Spinal cord (tissue), 10 donors: ENCODE measurements around the gene PNPLA7. TPM values are rescaled to one million over a fixed set of nuclear protein-coding genes. Genes with fewer than 3 reads are reported as not detected.

Experiments used
- DNase-seq, 6 donors: peaks; one replicate each; pipeline versions ENCODE4 v3.0.0 to v3.0.0-alpha.2; 2013 to 2015; ENCODE audit warnings: low spot score in 6 of 6, low read depth in 4 of 6
- H3K27ac ChIP-seq: one replicate; pipeline ENCODE4 v1.5.1; 2013; ENCODE audit warnings: low read depth, low read length, control low read depth
- H3K27me3 ChIP-seq: one replicate; pipeline ENCODE4 v1.6.1; 2013; ENCODE audit warnings: low read length; ENCODE audit not compliant: control insufficient read depth, insufficient read depth
- H3K36me3 ChIP-seq: one replicate; pipeline ENCODE4 v1.6.1; 2013; ENCODE audit warnings: low read length; ENCODE audit not compliant: control insufficient read depth, insufficient read depth
- H3K4me1 ChIP-seq: one replicate; pipeline ENCODE4 v1.6.1; 2013; ENCODE audit warnings: low read length; ENCODE audit not compliant: control insufficient read depth, insufficient read depth
- H3K4me3 ChIP-seq: one replicate; pipeline ENCODE4 v1.5.1; 2013; ENCODE audit warnings: low read depth, low read length, control low read depth
- H3K9me3 ChIP-seq: one replicate; pipeline ENCODE4 v1.6.1; 2013; ENCODE audit warnings: low read length; ENCODE audit not compliant: control insufficient read depth, insufficient read depth
- WGBS: methylation state at CpG from one replicate; pipeline ENCODE4 v1.1.5; 2013; ENCODE audit warnings: missing lambda C conversion rate; ENCODE audit not compliant: insufficient coverage; 5-methylcytosine and 5-hydroxymethylcytosine counted together
- polyA plus RNA-seq, 2 donors: library from polyadenylated mRNA; unstranded; fragments of 120-200 nt; gene quantifications; one replicate each; pipeline ENCODE4 v1.2.1, GENCODE V29; 2013; ENCODE audit not compliant: insufficient read length in 2 of 2
- total RNA-seq, 2 donors: library from RNA; depleted of rRNA in 1 of 2; stranded (reverse); fragments of 120-200 nt in 1 of 2; fragments of >200 nt in 1 of 2; gene quantifications; one replicate each; pipeline versions ENCODE4 v1.2.3 to v1.2.4, GENCODE V29; 2013 to 2014
- donor health status: healthy.

PNPLA7 gene
- total and polyA plus RNA-seq, 4 donors, result 0.89 to 6.6 (median 4.4) TPM

DNA sequence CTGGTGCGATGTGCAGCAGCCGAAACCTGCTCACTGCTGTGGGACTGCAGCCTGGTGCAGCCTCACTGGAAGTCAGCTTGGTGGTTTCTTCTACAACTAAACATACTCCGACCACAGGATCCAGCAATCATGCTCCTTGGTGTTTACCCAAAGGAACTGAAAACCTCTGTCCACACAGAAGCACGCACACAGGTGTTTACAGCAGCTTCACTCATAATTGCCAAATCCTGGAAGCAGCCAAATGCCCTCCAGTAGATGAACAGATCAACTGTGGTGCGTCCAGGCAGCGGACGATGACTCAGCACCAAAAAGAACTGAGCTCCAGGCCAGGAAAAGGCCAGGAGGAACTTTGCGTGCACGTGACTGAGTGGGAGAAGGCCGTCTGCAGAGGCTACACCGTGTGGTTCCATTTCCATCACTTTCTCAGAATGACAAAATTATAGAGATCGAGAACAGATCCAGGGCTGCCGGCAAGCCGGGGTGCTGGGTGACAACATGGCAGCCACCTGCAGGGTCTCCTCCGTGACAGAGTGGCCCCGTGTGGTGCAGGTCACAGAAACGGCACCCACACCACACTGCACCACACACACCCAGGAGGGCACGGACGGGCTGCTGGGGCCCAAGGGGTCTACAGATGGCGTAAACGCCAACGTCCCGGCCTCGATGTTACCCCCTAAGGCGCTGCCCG, 68.0 kb downstream of the PNPLA7 start:
- Histone ChIP-seq H3K4me1 (peaks cover 39% of the 10 kb centered on the region), H3K27ac (no peak overlapping the region), H3K27me3 (no peaks in the 10 kb centered on the region), H3K9me3 (no peaks in the 10 kb centered on the region), H3K36me3 (peaks cover 32% of the 10 kb centered on the region), H3K4me3 (no peak overlapping the region)
- 90% methylated on average over 20 of the region's 26 CpGs for WGBS
- no peak for DNase-seq

DNA sequence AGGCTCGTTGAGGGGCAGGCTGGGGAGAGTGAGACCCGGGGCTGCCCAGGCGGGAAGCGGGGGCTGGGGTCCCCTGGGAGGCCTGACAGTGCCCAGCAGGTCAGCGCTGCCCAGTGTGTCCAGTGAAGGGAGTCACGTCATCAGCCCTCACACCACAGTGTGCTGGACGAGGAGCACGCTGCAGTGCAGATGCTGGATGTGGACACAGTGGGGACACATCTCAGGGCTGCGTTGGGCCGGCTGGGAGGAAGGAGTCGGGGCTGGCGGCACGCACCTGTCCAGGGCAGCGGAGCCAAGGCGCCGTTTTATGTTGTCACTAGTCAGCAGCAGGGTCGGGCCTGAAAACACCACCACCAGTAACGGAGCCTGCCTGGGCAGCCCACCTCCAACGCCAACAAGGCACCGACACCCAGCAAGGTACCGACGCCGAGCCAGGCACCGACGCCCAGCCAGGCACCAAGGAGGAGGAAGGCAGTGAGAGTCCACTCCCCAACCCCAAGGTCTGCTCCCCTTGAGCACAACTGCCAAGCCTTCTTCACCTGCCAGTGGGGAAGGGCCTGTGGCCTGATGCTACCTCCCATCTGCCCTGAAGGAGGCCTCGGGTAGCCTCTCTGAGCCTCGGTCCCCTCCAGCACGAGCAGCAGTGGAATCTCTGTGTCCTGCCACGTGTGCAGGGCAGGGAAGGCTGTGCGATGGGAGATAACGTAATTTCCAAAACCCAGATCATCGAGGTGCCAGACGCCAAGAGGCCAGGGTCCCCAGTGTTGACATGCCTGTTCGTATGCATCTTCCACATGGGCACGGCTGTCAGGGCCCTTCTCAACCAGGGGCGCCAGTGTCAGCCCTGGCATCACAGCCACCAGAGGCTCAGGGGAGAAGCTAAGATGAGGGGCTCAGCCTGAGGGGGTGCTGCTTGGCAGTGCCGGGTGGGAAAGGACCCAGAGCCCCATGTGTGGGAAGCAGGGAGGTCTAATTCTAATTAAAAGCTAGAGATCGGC, 69.2 kb downstream of the PNPLA7 start:
- DNase-seq, result no peak
- Histone ChIP-seq H3K27me3 (no peaks in the 10 kb centered on the region), H3K9me3 (no peaks in the 10 kb centered on the region), H3K27ac (no peak overlapping the region), H3K4me3 (no peak overlapping the region), H3K4me1 (peaks cover 27% of the 10 kb centered on the region), H3K36me3 (peaks cover 29% of the 10 kb centered on the region)
- 90% methylated on average over 30 of the region's 38 CpGs for WGBS

DNA sequence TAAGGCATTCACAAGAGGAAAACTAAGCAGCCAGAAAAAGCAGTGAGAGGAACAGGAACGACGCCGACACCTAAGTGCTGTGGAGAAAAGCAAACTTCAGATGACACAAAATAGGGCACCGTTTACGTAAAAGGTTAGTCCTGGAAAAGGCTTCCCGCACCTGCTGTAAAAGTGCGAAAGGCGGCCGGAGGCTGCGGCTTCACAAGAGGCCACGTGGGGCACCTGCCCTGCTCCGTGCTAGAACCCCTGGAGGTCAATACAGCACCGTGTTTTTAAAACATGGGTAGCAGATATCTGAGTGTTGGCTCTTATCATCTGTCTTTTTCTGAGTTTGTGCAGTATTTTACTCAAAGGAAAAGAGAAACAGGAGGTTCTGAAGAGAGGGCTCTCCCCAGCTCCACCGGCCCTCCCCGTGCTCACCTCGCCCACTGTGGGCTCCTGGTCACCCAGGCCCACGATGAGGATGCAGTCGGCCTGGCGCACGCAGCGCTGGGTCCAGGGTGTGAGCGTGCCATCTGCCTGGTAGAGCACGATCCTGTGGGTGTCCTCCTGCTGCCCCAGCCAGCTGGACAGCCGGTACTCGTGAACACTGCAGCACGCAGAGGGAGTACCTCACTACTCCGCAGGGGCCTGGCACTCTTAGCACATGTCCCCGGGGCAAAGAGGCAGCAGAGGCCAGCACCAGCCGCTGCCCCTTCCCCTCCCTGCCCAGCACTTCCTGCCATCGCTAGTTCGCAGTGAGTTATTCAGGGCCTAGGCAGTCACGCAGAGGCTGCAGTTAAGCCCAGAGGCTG, 70.1 kb downstream of the PNPLA7 start:
- 81% methylated on average over 32 of the region's 32 CpGs for WGBS
- no peak overlapping the region for H3K27ac ChIP-seq

DNA sequence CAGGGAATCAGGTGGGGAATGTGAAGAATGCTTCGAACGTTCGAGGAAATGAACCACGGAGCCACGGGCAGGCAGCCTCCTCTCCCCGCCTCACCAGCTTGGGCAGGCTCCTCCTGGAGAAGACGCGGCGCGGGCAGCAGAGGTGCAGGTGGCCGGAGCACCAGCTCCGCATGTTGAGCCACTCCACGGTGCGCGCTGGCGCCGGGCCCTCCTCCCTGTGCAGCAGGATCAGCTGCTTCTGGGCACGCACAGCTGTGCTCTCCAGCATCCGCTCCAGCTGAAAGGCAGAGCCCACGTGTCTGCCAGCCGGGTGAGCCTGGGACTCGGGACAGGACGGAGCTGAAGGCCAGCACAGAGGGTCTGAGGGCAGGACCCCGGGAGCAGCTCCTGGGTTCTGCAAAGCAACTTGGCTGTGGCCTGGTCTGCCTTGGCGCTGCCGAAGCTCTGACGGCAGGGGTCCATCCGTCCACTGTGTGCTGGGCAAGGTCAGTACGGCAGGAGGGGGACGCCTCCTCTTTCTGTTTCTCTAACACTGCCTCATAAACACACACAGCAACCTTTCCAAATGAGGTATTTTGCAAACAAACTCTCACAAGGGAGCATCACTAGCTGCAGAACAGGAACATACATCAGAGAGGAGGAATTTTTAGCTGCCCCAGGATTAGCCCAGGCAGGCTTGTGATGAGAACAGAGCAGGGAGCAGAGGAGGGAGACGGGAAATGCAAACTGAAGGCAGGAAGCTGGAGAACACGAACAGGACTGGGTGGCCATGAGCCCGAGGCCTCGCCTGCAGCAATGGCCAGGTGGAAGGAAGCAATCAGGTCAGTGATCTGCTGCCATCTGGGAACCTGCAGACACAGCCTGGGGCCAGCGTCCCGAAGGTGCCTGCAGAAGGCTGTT, 71.0 kb downstream of the PNPLA7 start:
- H3K4me3 ChIP-seq, result no peak overlapping the region
- H3K27ac ChIP-seq, result peak overlapping the region; percentile 16
- WGBS, result 52% methylated on average over 34 of the region's 36 CpGs
- peaks cover 27% of the 10 kb centered on the region for H3K4me1 ChIP-seq
- H3K36me3 ChIP-seq, result peaks cover 25% of the 10 kb centered on the region
- H3K27me3 ChIP-seq, result no peaks in the 10 kb centered on the region
- peak in 2 of 6 donors; percentile 61 to 66 for DNase-seq
- H3K9me3 ChIP-seq, result peaks cover 4% of the 10 kb centered on the region

More for the DNA sequence above, 70.1 kb downstream of the PNPLA7 start:
- Histone ChIP-seq H3K9me3 (peaks cover 4% of the 10 kb centered on the region), H3K36me3 (peaks cover 25% of the 10 kb centered on the region), H3K4me1 (peaks cover 27% of the 10 kb centered on the region), H3K4me3 (no peak overlapping the region), H3K27me3 (no peaks in the 10 kb centered on the region)
- DNase-seq, result no peak

DNA sequence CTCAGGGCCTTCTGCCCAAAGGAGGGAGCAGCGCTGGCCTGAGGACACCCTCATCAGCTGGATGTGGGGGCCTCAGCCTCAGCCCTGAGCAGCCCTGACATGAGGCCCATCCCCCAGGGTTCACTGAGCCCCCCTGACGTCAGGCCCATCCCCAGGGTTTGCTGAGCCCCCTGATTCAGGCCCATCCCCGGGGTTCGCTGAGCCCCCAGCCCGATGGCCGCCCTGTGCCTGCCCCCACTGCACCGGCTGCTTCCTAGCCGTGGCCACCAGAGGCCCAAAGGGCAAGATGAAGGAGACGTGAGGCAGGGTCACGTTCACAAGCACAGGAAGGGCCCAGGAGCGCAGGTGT, 71.6 kb downstream of the PNPLA7 start:
- no peak for DNase-seq
- no peak overlapping the region for H3K27ac ChIP-seq
- no peaks in the 10 kb centered on the region for H3K27me3 ChIP-seq

DNA sequence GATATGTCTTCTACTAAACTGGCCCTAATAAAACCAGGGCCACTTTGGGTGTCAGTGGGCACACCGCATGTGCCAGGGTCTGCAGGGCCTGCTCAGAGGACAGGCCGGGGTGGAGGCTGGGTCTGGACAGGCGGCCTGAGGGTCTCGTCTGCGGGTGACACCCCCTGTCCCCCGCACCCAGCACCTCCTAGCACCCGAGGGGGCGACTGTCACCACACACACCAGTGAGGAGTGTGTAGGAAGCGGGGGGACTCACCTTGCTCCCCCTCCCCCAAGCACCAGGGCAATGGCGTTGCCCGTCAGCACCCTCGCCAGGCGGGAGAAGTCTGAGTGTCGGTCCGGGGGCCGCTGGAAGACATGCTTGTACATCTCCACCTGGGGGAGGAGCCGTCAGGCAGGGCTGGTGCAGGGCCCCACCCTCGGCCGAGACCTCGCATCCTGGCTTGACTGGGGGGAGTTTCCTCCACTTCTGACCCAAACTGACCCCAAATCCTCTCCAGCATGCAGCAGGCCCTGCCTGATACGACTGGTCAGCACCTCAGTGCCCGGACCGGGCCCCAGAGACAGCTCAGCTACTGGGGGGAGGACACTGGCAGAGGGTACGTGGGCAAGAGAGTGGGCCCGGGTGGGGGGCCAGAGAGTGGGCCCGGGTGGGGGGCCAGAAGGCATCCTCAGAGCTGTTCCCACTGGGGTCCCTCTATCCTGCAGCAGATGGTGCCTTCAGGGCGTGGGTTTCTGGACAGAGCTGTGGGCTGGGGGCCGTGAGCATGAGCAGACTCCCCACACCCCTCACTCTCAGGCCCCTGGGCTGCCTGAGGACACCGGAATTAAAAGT, 72.2 kb downstream of the PNPLA7 start:
- no peaks in the 10 kb centered on the region for H3K27me3 ChIP-seq
- H3K27ac ChIP-seq, result no peak overlapping the region
- WGBS, result 91% methylated on average over 24 of the region's 29 CpGs
- H3K4me3 ChIP-seq, result no peak overlapping the region
- peaks cover 27% of the 10 kb centered on the region for H3K4me1 ChIP-seq
- DNase-seq, result no peak
- peaks cover 25% of the 10 kb centered on the region for H3K36me3 ChIP-seq
- peaks cover 4% of the 10 kb centered on the region for H3K9me3 ChIP-seq

More for the DNA sequence above, 71.6 kb downstream of the PNPLA7 start:
- Histone ChIP-seq H3K36me3 (peaks cover 25% of the 10 kb centered on the region), H3K9me3 (peaks cover 4% of the 10 kb centered on the region), H3K4me3 (no peak overlapping the region), H3K4me1 (peaks cover 27% of the 10 kb centered on the region)
- 72% methylated on average over 11 of the region's 11 CpGs for WGBS

DNA sequence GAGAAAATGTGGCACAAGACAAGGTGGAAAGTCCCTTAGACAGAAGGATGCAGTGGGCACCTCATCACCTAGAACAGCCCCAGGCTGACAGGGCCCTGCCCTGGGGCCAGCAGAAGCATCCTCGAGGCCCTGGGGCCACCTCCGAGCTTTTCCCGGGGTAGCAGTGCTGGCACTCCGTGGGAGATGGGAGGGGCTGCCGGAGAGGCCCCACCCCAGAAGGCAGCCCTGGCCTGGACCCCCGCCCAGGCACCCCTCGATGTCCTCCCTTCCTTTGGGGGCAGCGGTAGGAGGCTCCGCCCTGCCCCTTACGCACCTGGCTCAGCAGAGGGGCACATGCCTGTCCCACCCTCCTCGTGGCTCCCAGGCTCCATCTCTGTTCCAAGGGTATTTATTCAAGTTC, 73.3 kb downstream of the PNPLA7 start:
- no peak overlapping the region for H3K4me3 ChIP-seq
- H3K9me3 ChIP-seq, result peaks cover 4% of the 10 kb centered on the region
- H3K27me3 ChIP-seq, result no peaks in the 10 kb centered on the region
- peaks cover 27% of the 10 kb centered on the region for H3K4me1 ChIP-seq
- H3K36me3 ChIP-seq, result peaks cover 25% of the 10 kb centered on the region
- no peak for DNase-seq
- H3K27ac ChIP-seq, result no peak overlapping the region
- 86% methylated on average over 9 of the region's 11 CpGs for WGBS

DNA sequence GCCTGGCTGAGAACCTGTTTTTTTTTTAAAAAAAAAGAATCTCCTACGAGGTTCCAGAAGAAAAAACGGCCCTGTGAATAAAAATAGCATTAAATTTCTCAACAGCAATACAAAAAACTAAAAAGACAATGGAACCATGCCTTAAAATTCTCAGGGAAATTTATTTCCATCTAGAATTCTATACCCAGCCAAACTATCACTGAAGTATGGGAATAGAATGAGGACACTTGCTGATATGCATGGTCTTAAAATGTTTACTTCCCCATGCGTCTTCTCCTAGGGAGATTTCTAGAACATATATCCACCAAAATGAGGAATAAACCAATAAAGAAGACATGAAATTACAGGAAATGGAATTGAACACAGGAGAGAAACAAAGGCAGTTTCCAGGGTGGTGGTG, 74.5 kb downstream of the PNPLA7 start:
- DNase-seq, result no peak
- WGBS, result no CpG with 5 or more reads among the region's 3 CpGs
- peaks cover 24% of the 10 kb centered on the region for H3K4me1 ChIP-seq
- no peaks in the 10 kb centered on the region for H3K27me3 ChIP-seq
- H3K4me3 ChIP-seq, result no peak overlapping the region
- H3K27ac ChIP-seq, result no peak overlapping the region
- peaks cover 20% of the 10 kb centered on the region for H3K36me3 ChIP-seq
- H3K9me3 ChIP-seq, result peaks cover 4% of the 10 kb centered on the region
